Activated CD4-positive, alpha-beta T cell treated with anti-CD3 and anti-CD28 coated beads, Interleukin-2, amount 50 U/mL, for 4 hours (primary cell): ENCODE data around the gene VWA5B2.
"Not testable (repeated sequence)": the region's sequence is repeated elsewhere in the genome, so short reads cannot be mapped to it uniquely, and the experiment has no call there.

Source experiments
- DNase-seq, 2 experiments: peaks; one replicate each; pipeline ENCODE4 v3.0.0-alpha.2; 2020

VWA5B2 gene

DNA sequence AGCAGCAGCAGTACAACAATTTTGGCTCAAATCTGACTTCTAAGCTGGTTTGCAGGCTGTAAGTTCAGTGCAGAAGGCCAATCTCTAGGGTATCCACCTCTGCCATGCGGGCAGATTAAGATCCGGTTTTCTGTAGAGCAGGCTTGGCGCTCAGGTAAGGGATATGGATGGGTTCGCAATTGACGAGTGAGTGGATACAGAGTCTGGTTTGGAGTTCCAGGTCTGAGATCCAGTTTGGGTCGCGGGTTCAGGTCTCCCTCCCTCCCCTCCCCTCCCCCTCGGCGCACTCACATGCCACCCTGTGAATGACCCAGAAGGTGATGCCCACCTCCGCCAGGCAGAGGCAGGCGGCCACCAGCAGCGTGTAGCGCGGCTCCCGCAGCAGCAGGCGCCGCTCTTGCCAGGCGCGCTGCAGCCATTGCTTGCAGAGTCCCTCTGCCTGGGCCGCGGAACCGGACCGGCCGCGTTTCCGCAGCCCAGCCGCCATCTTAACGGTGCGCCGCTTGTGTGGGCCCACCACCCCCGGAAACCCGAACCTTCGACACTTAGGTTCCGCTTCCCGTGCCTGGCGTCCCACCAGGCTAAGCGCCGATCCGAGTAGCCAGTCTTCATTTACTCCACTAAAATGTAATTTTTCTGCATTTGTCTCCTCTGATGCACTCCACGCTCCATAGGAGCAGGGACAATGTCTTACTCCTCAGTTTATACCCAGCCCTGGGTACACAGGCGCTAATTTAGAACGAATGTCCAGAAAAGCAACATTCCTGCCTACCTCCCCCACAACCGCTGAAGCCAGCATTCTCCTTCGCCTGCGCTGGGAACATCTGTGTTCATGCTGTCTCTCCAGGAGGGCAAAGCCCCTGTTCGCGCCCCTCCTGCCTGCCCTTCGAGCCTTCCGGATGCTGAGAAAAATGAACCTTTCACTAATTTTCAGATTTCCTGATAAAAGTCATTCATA, 19.3 kb downstream of the VWA5B2 start, which contains the start of gene ALG3:
TSS of gene ALG3 (minus strand) at position 509 of the 958 bp plus-strand sequence. CDS start at position 487, 22 bp downstream.
- DNase-seq, result peak; percentile 83 to 84

DNA sequence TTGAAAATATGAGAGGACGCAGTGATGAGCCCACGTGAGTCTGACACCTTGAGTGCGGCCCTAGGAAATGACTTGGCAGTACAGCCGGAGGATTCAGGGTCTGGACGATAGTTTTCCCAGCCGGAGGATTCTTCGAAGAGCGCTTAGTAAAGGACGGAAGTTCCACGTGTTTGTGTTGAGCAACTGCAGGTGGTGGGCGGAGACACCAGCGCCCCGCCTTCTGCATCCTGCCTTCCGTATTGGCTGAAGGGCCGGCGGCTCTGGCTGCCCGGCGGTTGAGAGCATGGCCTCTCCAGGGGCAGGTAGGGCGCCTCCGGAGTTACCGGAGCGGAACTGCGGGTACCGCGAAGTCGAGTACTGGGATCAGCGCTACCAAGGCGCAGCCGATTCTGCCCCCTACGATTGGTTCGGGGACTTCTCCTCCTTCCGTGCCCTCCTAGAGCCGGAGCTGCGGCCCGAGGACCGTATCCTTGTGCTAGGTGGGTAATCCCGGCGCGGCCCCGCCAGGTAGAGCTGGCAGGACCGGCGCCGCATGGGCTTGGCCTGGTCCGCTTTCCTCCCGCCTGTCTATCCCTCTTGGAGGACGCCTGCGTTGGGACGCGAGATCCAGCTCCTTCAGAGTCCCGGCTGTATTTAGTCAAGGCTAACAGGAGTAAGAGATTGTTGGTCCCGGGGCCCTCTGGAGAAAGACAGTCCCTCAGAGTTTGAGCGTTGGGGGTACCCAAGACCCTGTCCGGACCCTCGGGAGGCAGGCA, 20.2 kb downstream of the VWA5B2 start, which contains the start of gene EEF1AKMT4:
TSS of gene EEF1AKMT4 (plus strand) at position 261 of the 755 bp plus-strand sequence. CDS start at position 284, 23 bp downstream.
- DNase-seq, result peak; percentile 95 to 96

DNA sequence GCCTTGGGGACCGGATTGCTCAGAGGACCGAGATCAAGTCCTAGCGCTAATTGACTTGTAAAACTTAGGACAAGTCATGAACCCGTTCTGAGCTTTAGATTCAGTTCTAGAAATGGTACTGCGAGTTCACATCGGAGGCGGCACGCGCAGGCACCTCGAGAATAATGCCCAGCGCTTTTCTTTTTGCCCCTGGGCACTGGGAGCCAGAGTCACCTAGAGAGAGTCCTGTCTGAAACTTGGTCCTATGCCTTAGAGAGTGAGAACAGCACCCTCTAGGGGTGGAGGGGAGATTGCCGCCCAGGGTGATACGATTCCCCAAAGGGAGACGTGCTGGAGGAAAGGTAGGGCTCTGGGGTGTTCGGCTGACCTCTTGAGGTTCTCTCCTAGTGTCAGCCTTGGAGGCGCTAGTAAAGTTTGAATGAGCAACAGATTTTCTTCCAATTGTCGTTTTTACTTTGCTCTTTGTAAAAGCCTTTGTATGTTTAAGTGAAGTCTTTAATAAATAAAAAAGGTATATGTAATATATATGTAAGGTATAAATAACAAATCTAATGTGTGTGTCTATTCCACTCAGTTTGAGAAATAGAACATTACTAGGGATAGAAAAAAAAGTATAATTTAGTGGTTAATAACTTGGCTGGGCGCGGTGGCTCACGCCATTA, 20.9 kb downstream of the VWA5B2 start:
- peak; percentile 90 to 93 for DNase-seq

DNA sequence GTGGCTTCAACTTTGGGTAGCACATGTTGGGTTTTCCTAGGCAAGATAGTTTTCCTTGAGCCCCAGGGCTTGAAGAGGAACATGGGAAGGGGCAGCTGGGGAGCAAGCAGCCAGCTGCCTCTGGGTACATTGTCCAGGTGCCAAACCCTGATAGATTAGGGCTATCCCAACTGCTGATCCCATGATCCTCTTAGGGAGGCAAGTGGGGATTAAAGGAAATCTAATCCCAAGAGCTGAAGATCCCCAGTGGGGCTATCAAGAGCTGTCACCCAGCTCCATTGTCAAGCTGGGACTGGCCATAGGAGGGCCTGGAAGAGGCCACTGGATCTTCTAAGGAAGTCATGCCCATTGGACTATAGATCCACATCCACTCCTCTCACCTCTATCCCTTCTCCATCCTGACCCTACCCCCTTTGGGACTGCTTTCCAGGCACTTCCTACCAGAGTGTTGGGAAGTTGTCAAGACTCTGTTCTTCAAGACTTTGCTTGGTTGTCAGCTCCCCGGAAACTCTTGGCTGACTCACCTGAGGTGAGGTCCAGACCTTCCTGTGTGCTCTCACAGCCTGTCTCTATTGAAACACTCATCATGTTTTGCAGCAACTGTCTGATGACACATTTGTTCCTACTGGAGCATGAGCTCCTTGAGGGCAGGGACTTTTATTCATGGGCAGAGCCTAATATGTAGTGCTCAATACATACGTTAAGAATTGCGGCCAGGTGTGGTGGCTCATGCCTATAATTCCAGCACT, 26.1 kb downstream of the VWA5B2 start:
- DNase-seq, result no peak

DNA sequence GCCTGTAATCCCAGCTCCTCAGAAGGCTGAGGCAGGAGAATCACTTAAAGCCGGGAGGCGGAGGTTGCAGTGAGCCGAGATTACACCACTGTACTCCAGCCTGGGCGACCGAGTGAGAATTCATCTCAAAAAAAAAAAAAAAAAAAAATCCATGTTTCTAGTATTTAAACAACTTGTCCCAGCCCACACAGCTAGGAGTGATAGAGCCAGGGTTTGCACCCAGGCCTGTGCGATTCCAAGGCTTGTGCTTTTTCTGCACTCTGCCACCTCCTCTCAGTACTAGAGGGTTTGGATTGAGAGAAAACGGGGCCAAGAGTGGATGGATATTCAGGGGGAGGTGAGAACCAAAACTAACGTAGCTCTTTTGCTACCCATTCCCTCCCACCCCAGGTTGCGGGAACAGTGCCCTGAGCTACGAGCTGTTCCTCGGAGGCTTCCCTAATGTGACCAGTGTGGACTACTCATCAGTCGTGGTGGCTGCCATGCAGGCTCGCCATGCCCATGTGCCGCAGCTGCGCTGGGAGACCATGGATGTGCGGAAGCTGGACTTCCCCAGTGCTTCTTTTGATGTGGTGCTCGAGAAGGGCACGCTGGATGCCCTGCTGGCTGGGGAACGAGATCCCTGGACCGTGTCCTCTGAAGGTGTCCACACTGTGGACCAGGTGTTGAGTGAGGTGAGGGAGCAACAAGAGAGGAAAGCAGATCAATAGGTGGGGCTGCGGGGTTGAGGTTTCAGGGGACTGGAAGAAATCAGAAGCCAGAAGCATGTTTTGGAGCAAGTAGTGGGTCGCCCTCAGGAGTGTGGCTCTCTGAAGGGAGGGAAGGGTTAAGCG, 27.9 kb downstream of the VWA5B2 start:
- DNase-seq, result no peak

DNA sequence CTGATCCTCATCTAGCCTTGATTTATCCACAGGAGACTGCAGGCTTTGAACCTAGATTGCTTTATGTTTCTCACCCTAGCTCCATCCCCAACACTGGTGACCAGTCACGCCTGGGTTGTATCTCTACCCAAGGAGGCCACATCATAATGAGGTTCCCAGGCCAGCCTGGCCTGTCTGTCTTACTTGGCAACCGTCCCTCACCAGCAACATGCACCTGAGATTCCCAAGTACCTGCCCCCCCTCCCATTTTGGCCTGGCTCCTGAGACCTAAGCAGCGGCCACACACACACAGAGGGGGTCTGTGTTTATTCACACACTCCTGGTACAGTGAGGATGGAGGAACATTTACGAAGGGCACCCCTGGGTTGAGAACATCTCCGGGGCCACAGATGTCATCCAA, 29.5 kb downstream of the VWA5B2 start:
- DNase-seq, result no peak

DNA sequence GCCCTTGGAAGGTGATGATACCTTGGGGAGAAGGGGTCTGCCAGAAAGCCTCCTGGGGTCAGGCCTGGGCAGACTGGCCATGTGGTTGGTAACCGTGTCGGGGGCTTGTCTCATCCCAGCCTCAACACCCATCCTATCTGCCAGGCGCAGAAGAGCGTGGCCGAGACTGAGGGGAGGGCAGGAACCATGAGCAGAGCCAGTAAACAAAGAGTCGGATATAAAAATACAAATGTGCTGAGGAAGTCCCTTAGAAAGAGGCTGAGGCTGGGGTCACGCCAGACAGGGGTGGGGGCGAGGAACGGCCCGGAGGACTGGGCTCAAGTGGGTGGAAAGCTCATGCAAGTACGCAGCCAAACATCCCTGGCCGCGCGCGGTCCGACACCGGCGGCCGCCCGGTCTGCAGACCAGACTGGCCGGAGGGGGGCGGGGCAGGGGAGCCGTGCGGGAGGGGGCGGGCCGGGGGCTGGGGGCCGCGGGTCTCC, 30.1 kb downstream of the VWA5B2 start:
- no peak for DNase-seq

DNA sequence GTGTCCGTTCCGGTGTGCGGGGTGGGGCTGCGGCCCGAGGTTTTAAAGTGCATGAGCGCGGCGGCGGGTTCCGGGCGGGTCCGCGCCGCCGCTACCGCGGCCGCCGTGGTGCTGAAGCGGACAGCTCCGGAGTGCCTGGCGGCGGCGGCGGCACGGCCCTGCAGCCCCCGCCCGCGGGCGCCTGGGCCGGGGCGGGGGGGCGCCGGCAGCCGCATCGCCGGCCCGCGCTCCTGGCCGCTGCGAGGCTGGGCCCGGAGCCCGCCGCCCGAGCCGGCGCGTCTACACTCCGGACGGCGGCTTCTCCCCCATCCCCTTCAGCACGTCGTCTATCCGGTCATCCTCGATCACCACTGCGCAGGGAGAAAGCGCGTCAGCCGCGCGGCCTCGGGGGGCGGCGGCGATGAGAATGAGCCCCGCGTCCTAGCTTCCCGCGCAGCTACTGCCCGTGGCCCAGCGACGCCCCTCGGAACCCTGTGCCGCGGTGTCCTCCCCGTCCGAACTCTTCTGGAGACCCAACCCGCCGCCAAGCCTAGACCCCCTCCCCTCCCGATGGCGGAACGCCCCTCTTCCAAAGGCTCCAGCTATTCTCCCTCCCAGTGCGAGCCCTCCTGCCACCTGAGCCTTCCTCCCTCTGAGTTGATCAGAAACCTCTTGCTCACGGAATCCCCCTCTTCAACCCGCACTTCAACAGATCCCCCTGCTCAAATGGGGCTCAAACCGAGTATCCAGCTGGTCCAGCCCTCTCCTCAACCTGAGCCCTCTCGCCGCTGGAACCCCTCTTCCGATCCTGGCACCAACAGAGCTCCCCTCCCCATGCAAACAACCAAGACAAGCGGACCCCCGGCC, 30.7 kb downstream of the VWA5B2 start:
- no peak for DNase-seq

DNA sequence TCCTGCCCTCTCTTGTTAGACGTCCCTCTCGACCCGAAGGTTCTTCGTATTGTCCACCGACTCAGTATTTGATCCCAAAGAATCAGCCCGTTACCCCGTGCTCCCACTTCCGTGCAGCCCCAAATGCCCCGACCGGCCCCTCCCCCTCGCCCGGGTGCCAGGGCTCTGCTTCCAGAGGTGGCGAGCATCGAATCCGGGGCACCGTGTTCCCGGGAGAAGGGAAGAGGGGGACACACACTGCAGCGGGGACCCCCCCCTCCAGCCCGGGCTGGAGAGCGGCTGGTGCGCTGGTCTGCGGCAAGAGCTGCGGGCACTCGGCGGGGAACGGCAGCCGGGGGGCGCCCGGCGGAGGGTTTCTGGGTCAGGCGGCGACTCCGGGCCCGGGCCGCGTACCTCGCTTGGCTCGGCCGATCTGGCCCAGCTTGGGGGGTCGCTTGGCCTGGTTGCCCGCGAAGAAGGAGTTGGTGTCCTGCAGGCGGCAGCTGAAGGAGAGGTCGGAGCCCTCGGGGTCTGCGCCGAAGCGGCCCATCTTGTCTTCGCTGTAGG, 31.4 kb downstream of the VWA5B2 start:
- DNase-seq, result no peak

DNA sequence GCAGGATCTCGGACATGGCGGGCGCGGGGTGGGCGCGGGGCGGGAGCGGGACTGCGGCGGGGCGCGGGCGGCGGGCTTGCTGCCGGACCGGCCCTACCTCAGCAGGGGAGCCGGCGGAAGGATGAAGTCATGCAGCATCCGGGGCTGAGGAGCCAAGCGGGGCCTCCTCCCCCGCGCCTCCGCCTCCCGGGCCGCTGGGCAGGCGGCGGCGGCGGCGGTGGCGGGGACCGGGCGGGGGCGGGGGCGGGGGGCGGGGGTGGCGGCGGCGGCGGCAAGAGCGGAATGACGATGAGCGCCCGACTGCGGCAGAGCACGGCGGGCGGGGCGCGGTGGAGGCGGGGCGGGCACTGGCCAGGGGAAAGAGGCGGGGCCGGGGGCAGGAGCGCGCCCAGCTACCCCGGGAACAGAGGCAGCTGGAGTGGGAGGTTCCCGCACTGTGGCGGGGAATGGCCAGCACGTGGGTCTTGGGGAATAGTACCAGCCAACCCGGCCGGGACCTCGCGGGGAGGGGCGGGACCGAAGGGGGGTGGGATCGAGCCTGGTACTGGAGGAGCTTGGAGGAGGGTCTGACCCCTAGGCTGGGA, 32.0 kb downstream of the VWA5B2 start, which contains the start of gene CAMK2N2:
TSS of gene CAMK2N2 (minus strand) at position 284 of the 584 bp plus-strand sequence. CDS start at position 16, 268 bp downstream.
- DNase-seq, result peak; percentile 34 to 39

DNA sequence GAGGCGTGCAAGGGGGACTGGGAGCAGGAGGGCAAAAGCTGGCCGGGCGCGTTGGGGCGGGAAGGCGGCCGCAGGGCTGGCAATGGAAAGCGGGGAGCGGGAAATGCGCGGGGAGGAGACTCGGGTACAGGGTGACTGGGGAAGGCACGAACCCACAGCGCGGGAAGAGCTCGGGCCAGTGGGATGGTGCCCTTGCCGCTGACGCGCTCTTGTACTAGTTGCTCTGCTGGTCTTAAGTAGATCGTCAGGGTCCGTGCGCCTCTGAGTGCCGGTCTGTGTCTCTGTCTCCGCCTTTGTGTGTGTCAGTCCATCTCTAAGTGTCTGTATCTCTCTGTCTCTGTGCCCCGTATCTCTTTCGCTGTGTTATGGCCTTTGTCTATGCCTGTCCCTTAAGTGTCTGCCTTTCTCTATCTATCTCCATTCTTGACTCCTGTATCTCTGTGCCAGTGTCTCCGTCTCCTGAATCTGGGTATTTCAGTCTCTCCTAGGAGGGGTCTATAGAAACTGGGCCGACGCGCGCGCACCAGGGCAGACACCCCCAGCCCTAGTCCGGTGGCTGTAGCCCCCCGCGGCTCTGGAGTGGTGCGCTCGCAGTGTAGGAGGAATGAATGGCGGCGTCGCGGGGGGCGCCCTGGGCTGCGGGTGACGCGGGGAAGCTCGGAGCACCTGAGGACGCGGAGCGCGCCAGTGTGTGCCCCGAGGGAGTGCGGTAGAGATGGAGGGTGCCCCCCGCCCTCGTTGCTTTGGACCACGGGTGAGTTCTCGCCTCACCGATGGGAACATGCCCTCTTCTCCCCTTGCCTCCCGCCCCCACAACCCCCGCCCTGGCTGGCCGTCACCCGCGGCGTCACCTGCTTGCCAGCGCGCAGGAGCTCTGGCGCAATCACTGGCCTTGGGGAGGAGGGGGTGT, 32.7 kb downstream of the VWA5B2 start:
- DNase-seq, result peak; percentile 38 to 46

DNA sequence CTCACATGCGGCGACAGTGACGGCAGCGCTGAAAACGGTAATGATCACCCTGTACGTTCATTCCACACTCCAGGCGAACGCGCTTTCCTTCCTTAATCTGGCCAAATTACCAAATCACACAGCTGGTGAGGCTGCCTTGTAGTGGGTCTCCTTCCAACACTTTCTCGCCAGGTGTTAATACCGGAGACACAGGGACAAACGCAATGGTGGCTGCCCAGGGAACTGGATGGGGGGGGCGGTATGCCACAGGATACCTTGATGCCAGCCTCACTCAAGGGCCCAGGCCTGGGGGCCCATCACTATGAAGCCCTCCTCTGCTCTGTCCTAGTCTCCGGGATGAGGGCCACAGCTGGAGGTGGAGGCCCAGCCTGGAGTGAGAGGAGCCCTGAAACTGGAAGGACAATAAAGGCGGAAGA, 33.4 kb downstream of the VWA5B2 start:
- no peak for DNase-seq

DNA sequence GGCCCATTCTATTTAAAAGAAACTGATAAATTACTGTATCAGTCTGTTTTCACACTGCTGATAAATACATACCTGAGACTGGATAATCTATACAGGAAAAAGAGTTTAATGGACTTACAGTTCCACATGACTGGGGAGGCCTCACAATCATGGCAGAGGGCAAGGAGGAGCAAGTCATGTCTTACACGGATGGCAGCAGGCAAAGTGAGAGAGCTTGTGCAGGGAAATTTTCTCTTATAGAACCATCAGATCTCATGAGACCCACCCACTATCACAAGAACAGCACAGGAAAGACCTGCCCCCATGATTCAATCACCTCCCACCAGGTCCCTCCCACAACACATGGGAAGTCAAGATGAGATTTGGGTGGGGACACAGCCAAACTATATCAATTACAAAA, 37.9 kb downstream of the VWA5B2 start:
- DNase-seq, result not testable (repeated sequence)

DNA sequence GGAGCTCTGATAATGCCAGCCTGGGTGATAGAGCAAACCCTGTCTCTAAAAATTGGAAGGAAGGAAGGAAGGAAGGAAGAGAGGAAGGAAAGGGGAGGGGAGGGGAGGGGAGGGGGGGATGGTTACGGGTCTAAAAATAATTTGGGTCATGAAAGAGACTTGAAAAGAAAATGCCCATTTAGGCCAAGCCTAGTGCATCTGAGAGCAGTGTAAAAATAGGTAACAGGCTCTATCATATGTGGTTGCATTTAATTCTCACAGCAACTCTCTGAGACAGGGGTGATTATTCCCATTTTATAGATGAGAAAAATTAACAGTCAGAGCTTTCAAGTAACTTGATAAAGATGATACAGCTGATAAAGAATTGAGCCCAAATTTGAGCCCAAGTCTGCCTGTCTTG, 42.9 kb downstream of the VWA5B2 start:
- DNase-seq, result no peak

DNA sequence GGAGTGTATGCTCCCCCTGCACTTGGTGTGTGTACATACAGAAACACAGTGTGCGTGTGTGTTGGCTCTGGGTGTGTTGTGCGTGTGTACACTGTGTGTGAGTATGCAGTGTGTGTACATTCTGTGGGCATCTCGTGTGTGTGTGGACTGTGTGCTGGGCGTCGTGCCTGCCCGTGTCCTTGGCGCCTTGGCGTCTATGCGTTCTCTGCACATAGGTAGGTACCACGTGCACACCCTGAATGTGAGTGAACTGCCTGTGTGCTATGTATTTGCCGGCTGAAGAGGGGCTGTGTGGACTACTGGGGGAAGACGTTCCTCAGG, 46.0 kb downstream of the VWA5B2 start:
- DNase-seq, result no peak

DNA sequence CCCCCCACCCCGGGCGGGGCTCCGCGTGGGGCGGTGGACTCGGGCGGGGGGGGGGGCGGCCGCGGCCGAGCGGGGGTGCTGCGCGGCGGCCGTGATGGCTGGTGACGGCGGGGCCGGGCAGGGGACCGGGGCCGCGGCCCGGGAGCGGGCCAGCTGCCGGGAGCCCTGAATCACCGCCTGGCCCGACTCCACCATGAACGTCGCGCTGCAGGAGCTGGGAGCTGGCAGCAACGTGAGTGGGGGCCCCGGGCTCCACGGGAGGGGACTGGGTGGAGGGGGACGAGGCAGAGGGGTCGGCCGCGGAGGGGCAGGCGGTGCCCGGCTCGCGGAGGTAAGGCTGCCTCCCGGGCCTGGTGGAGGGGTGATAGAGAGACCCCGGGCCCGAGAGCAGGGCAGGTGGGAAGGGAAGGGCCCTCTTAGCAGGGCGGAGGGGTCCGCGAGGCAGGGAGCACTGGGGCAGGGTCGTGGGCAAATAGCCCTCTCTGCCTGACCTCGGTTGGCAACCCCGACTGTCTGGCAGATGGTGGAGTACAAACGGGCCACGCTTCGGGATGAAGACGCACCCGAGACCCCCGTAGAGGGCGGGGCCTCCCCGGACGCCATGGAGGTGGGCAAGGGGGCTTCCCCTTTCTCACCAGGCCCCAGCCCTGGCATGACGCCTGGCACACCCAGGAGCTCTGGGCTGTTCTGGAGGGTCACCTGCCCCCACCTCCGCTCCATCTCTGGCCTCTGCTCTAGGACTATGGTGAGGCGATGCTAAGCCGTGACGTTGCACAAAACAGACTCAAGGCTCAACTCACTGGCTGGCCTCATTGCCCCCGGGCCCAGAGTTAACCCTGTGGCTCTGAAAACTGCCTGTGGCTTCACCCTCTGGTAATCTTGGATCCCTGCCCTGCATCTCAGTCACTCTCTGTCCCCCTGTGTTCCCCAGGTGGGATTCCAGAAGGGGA, 46.9 kb downstream of the VWA5B2 start, which contains the start of gene ECE2:
TSS of gene ECE2 (plus strand) at position 62 of the 950 bp plus-strand sequence. CDS start at position 194, 132 bp downstream.
- DNase-seq, result no peak

DNA sequence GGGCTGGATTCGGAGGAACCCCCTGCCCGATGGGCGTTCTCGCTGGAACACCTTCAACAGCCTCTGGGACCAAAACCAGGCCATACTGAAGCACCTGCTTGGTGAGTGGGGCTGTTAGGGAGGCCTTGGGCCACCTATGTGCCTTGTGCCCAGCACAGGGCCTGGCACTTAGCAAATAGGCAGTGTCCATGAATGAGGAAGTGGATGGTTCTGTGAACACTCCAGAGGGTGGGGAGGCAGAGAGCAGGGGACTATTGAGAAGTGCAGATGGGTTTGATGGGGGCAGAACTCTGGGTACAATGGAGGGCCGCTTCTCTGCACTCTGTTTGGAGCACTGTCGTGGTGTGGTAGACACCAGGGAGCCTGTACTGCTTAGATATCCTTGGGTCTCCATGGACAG, 48.0 kb downstream of the VWA5B2 start:
- DNase-seq, result no peak
